Mucosa of rectum (tissue), 2 donors: ENCODE results near the gene RNF38.
"Not testable (repeated sequence)": the region's sequence is repeated elsewhere in the genome, so short reads cannot be mapped to it uniquely, and the experiment has no call there.

Experiments
- H3K27ac ChIP-seq, 2 donors: one replicate each; pipeline ENCODE4 v1.7.0; 2013; ENCODE audit warnings: inconsistent platforms in 2 of 2, low read depth in 2 of 2, low read length in 2 of 2
- H3K27me3 ChIP-seq, 2 donors: one replicate each; pipeline ENCODE4 v1.7.0; 2013; ENCODE audit warnings: low read length in 2 of 2; ENCODE audit not compliant: control insufficient read depth in 2 of 2, insufficient read depth in 2 of 2
- H3K36me3 ChIP-seq, 2 donors: one replicate each; pipeline ENCODE4 v1.7.0; 2013; ENCODE audit warnings: low read length in 2 of 2; ENCODE audit not compliant: control insufficient read depth in 2 of 2, insufficient read depth in 2 of 2
- H3K4me1 ChIP-seq, 2 donors: one replicate each; pipeline ENCODE4 v1.7.0; 2013; ENCODE audit warnings: low read length in 2 of 2, mild to moderate bottlenecking in 1 of 2; ENCODE audit not compliant: control insufficient read depth in 2 of 2, insufficient read depth in 2 of 2
- H3K4me3 ChIP-seq, 2 donors: one replicate each; pipeline ENCODE4 v1.7.0; 2013; ENCODE audit warnings: low read length in 2 of 2
- H3K9ac ChIP-seq, 2 donors: one replicate each; pipeline ENCODE4 v1.7.0; 2013; ENCODE audit warnings: low read length in 2 of 2, low read depth in 1 of 2, mild to moderate bottlenecking in 1 of 2
- H3K9me3 ChIP-seq, 2 donors: one replicate each; pipeline ENCODE4 v1.7.0; 2013; ENCODE audit warnings: low read length in 2 of 2; ENCODE audit not compliant: control insufficient read depth in 2 of 2
- donor health status: healthy.
- donor health status: Normal muscosa, but diverticular disease.

Gene RNF38

GRCh38 chr9:36301227-36301626, 98.8 kb downstream of the RNF38 start:
- Histone ChIP-seq H3K27ac (no peak overlapping the region), H3K4me3 (no peak overlapping the region), H3K27me3 (no peaks in the 10 kb centered on the region), H3K36me3 (no peaks in the 10 kb centered on the region), H3K9me3 (no peaks in the 10 kb centered on the region), H3K4me1 (peaks cover 6 to 20% of the 10 kb centered on the region in 2 donors), H3K9ac (no peak overlapping the region)

- Histone ChIP-seq H3K27me3 (no peaks in the 10 kb centered on the region), H3K36me3 (no peaks in the 10 kb centered on the region), H3K4me1 (peaks cover 8 to 16% of the 10 kb centered on the region in 2 donors), H3K27ac (no peak overlapping the region), H3K4me3 (no peak overlapping the region), H3K9ac (no peak overlapping the region), H3K9me3 (no peaks in the 10 kb centered on the region)
Measured at GRCh38 chr9:36298566-36298965, 101.5 kb downstream of the RNF38 start.

GRCh38 chr9:36297798-36298197, 102.3 kb downstream of the RNF38 start:
- Histone ChIP-seq H3K9ac (no peak overlapping the region), H3K36me3 (no peaks in the 10 kb centered on the region), H3K4me3 (no peak overlapping the region), H3K27ac (peak overlapping the region; percentile 76 to 81), H3K9me3 (no peaks in the 10 kb centered on the region), H3K4me1 (peaks cover 8 to 16% of the 10 kb centered on the region in 2 donors), H3K27me3 (no peaks in the 10 kb centered on the region)

GRCh38 chr9:36294996-36295395, 105.1 kb downstream of the RNF38 start:
- peaks cover 8 to 16% of the 10 kb centered on the region in 2 donors for H3K4me1 ChIP-seq
- not testable (repeated sequence) for H3K9me3 ChIP-seq, H3K4me3 ChIP-seq, H3K9ac ChIP-seq, H3K27me3 ChIP-seq, H3K36me3 ChIP-seq
- H3K27ac ChIP-seq, result peak overlapping the region in 1 of 2 donors; percentile 9

GRCh38 chr9:36293918-36294317, 106.2 kb downstream of the RNF38 start:
- no peak overlapping the region for H3K4me3 ChIP-seq
- H3K9me3 ChIP-seq, result no peaks in the 10 kb centered on the region
- peaks cover 8 to 16% of the 10 kb centered on the region in 2 donors for H3K4me1 ChIP-seq

GRCh38 chr9:36293171-36293570, 106.9 kb downstream of the RNF38 start:
- peaks cover 8 to 16% of the 10 kb centered on the region in 2 donors for H3K4me1 ChIP-seq
- no peak overlapping the region for H3K27ac ChIP-seq
- H3K9me3 ChIP-seq, result no peaks in the 10 kb centered on the region
- H3K36me3 ChIP-seq, result no peaks in the 10 kb centered on the region
- H3K4me3 ChIP-seq, result no peak overlapping the region
- H3K9ac ChIP-seq, result no peak overlapping the region
- no peaks in the 10 kb centered on the region for H3K27me3 ChIP-seq

More at GRCh38 chr9:36293918-36294317, 106.2 kb downstream of the RNF38 start:
- H3K27ac ChIP-seq, result no peak overlapping the region
- no peaks in the 10 kb centered on the region for H3K27me3 ChIP-seq
- H3K36me3 ChIP-seq, result no peaks in the 10 kb centered on the region
- H3K9ac ChIP-seq, result no peak overlapping the region

- no peaks in the 10 kb centered on the region for H3K9me3 ChIP-seq
- no peaks in the 10 kb centered on the region for H3K36me3 ChIP-seq
- peaks cover 8 to 13% of the 10 kb centered on the region in 2 donors for H3K4me1 ChIP-seq
- no peak overlapping the region for H3K9ac ChIP-seq
- H3K27me3 ChIP-seq, result no peaks in the 10 kb centered on the region
- H3K27ac ChIP-seq, result no peak overlapping the region
- no peak overlapping the region for H3K4me3 ChIP-seq
Measured at GRCh38 chr9:36292641-36293040, 107.4 kb downstream of the RNF38 start.

- Histone ChIP-seq H3K27me3 (no peaks in the 10 kb centered on the region), H3K9ac (no peak overlapping the region), H3K36me3 (no peaks in the 10 kb centered on the region), H3K4me3 (no peak overlapping the region), H3K27ac (no peak overlapping the region), H3K4me1 (peaks cover under 1 to 5% of the 10 kb centered on the region in 2 donors), H3K9me3 (no peaks in the 10 kb centered on the region)
Measured at GRCh38 chr9:36290996-36291395, 109.1 kb downstream of the RNF38 start.

GRCh38 chr9:36289836-36290435, 110.1 kb downstream of the RNF38 start:
- Histone ChIP-seq H3K9me3 (no peaks in the 10 kb centered on the region), H3K9ac (no peak overlapping the region), H3K27me3 (no peaks in the 10 kb centered on the region), H3K4me1 (peaks cover 0 to 5% of the 10 kb centered on the region in 2 donors), H3K27ac (no peak overlapping the region), H3K4me3 (no peak overlapping the region), H3K36me3 (no peaks in the 10 kb centered on the region)

GRCh38 chr9:36288070-36288469, 112.0 kb downstream of the RNF38 start:
- H3K9me3 ChIP-seq, result no peaks in the 10 kb centered on the region
- H3K4me3 ChIP-seq, result no peak overlapping the region
- no peaks in the 10 kb centered on the region for H3K27me3 ChIP-seq
- H3K27ac ChIP-seq, result no peak overlapping the region
- peaks cover 0 to 5% of the 10 kb centered on the region in 2 donors for H3K4me1 ChIP-seq
- no peak overlapping the region for H3K9ac ChIP-seq
- H3K36me3 ChIP-seq, result no peaks in the 10 kb centered on the region
